Measurements from ENCODE around the gene COP1. TPM values are rescaled to one million over a fixed set of nuclear protein-coding genes. Genes with fewer than 3 reads are reported as not detected.
A peak's percentile ranks its signal among the peaks of the same experiment; 100 is the strongest.
"Not testable (repeated sequence)": the region's sequence is repeated elsewhere in the genome, so short reads cannot be mapped to it uniquely, and the experiment has no call there.

COP1 gene
- total RNA-seq, 1 experiment from 2014 or later, result 35.8 TPM

GRCh38 chr1:176243746-176244145 is 36.7 kb upstream of the COP1 start:
- POLR2A ChIA-PET (ENCODE audit: low non-redundant PET), result no interaction called here
- H3K4me1 ChIP-seq (ENCODE audit: insufficient read depth, low read length, poor library complexity, severe bottlenecking), result peaks cover 3% of the 10 kb centered on the region
- CTCF ChIA-PET, result no interaction called here
- H3K4me3 ChIP-seq (ENCODE audit: low read depth, low read length, poor library complexity, severe bottlenecking), result no peak overlapping the region
- no peak overlapping the region for H3K27ac ChIP-seq (ENCODE audit: low read depth, low read length, poor library complexity, severe bottlenecking)
- H3K9me3 ChIP-seq (ENCODE audit: low read depth, low read length, poor library complexity, severe bottlenecking), result no peaks in the 10 kb centered on the region
- no peaks in the 10 kb centered on the region for H3K36me3 ChIP-seq (ENCODE audit: insufficient read depth, low read length, poor library complexity, severe bottlenecking)
- TF ChIP-seq, protein P1, sequence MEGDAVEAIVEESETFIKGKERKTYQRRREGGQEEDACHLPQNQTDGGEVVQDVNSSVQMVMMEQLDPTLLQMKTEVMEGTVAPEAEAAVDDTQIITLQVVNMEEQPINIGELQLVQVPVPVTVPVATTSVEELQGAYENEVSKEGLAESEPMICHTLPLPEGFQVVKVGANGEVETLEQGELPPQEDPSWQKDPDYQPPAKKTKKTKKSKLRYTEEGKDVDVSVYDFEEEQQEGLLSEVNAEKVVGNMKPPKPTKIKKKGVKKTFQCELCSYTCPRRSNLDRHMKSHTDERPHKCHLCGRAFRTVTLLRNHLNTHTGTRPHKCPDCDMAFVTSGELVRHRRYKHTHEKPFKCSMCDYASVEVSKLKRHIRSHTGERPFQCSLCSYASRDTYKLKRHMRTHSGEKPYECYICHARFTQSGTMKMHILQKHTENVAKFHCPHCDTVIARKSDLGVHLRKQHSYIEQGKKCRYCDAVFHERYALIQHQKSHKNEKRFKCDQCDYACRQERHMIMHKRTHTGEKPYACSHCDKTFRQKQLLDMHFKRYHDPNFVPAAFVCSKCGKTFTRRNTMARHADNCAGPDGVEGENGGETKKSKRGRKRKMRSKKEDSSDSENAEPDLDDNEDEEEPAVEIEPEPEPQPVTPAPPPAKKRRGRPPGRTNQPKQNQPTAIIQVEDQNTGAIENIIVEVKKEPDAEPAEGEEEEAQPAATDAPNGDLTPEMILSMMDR (conservative IDR thresholded peaks at IDR 0.05; ENCODE audit: low read depth, low read length), result no peak
- TF ChIP-seq EZH2 (IDR thresholded peaks at IDR 0.05; ENCODE audit: borderline replicate concordance, low read depth, low read length, poor library complexity, severe bottlenecking), result no peak
- no TSS peak for BruUV-seq (replicated peaks)
- intact Hi-C loops (cut with micrococcal nuclease; ENCODE audit: unreplicated experiment), result no loop called here
- DNase-seq (ENCODE audit: low spot score), result no peak
- no peaks in the 10 kb centered on the region for H3K27me3 ChIP-seq (replicated peaks; ENCODE audit: insufficient read depth, low read depth, low read length, poor library complexity)

DNA sequence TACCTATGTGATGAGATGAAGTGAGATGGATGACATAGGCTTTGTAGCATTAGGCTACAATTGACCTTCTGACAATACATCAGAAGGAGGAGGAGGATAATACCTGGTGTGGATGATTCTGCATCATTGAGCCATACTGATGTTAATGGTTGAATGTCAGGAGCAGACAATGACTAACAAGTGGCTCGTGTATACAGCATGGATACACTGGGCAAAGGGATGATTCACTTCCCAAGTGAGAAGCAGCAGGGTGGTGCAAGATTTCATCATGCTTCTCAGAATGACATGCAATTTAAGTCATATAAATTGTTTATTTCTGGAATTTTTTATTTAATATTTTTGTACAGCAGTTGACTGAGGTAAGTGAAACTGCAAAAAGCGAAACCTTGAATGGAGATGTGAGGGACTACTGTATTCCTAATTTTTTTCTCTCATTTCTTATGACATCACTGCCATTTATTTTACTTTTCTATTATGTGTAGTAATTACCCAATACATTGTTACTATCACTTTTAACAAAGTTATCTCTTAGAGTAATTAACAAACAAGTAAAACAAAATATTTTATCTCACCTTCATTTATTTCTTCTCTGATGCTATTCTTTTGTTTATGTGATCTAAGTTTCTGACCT is 34.4 kb upstream of the COP1 start:
- POLR2A ChIA-PET (ENCODE audit: low non-redundant PET), result no interaction called here
- peak; percentile 20 for DNase-seq (ENCODE audit: low spot score)
- intact Hi-C loops (cut with micrococcal nuclease; ENCODE audit: unreplicated experiment), result no loop called here

DNA sequence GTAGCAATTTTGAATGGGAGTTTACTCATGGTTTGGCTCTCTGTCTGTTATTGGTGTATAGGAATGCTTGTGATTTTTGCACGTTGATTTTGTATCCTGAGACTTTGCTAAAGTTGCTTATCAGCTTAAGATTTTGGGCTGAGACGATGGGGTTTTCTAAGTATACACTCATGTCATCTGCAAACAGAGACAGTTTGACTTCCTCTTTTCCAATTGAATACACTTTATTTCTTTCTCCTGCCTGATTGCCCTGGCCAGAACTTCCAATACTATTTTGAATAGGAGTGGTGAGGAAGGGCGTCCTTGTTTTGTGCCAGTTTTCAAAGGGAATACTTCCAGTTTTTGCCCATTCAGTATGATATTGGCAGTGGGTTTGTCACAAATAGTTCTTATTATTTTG is 26.6 kb upstream of the COP1 start:
- H3K36me3 ChIP-seq (ENCODE audit: insufficient read depth, low read length, poor library complexity, severe bottlenecking); H3K27ac ChIP-seq (ENCODE audit: low read depth, low read length, poor library complexity, severe bottlenecking); intact Hi-C loops (cut with micrococcal nuclease; ENCODE audit: unreplicated experiment); H3K9me3 ChIP-seq (ENCODE audit: low read depth, low read length, poor library complexity, severe bottlenecking); H3K27me3 ChIP-seq (replicated peaks; ENCODE audit: insufficient read depth, low read depth, low read length, poor library complexity); CTCF ChIA-PET; BruUV-seq (replicated peaks); DNase-seq (ENCODE audit: low spot score); H3K4me1 ChIP-seq (ENCODE audit: insufficient read depth, low read length, poor library complexity, severe bottlenecking); H3K4me3 ChIP-seq (ENCODE audit: low read depth, low read length, poor library complexity, severe bottlenecking); POLR2A ChIA-PET (ENCODE audit: low non-redundant PET): not testable (repeated sequence)

More for the DNA sequence above, 34.4 kb upstream of the COP1 start:
- no peak overlapping the region for H3K4me3 ChIP-seq (ENCODE audit: low read depth, low read length, poor library complexity, severe bottlenecking)
- H3K27ac ChIP-seq (ENCODE audit: low read depth, low read length, poor library complexity, severe bottlenecking), result no peak overlapping the region
- TF ChIP-seq, protein P1 (conservative IDR thresholded peaks at IDR 0.05; ENCODE audit: low read depth, low read length), result no peak
- no peak for TF ChIP-seq EZH2 (IDR thresholded peaks at IDR 0.05; ENCODE audit: borderline replicate concordance, low read depth, low read length, poor library complexity, severe bottlenecking)
- BruUV-seq (replicated peaks), result TSS peak; percentile 72
- no peaks in the 10 kb centered on the region for H3K36me3 ChIP-seq (ENCODE audit: insufficient read depth, low read length, poor library complexity, severe bottlenecking)
- H3K27me3 ChIP-seq (replicated peaks; ENCODE audit: insufficient read depth, low read depth, low read length, poor library complexity), result no peaks in the 10 kb centered on the region
- no peaks in the 10 kb centered on the region for H3K9me3 ChIP-seq (ENCODE audit: low read depth, low read length, poor library complexity, severe bottlenecking)
- peaks cover 3% of the 10 kb centered on the region for H3K4me1 ChIP-seq (ENCODE audit: insufficient read depth, low read length, poor library complexity, severe bottlenecking)
- CTCF ChIA-PET, result no interaction called here

- intact Hi-C loops (cut with micrococcal nuclease; ENCODE audit: unreplicated experiment), result no loop called here
- H3K27me3 ChIP-seq (replicated peaks; ENCODE audit: insufficient read depth, low read depth, low read length, poor library complexity), result no peaks in the 10 kb centered on the region
- DNase-seq (ENCODE audit: low spot score), result no peak
- no peaks in the 10 kb centered on the region for H3K36me3 ChIP-seq (ENCODE audit: insufficient read depth, low read length, poor library complexity, severe bottlenecking)
- no peaks in the 10 kb centered on the region for H3K4me1 ChIP-seq (ENCODE audit: insufficient read depth, low read length, poor library complexity, severe bottlenecking)
- no peak overlapping the region for H3K27ac ChIP-seq (ENCODE audit: low read depth, low read length, poor library complexity, severe bottlenecking)
- ChIA-PET POLR2A (ENCODE audit: low non-redundant PET) (no interaction called here), CTCF (no interaction called here)
- BruUV-seq (replicated peaks), result no TSS peak
- TF ChIP-seq, protein P1 (conservative IDR thresholded peaks at IDR 0.05; ENCODE audit: low read depth, low read length), result no peak
- TF ChIP-seq EZH2 (IDR thresholded peaks at IDR 0.05; ENCODE audit: borderline replicate concordance, low read depth, low read length, poor library complexity, severe bottlenecking), result no peak
- no peaks in the 10 kb centered on the region for H3K9me3 ChIP-seq (ENCODE audit: low read depth, low read length, poor library complexity, severe bottlenecking)
- H3K4me3 ChIP-seq (ENCODE audit: low read depth, low read length, poor library complexity, severe bottlenecking), result no peak overlapping the region
These were observed 20.5 kb upstream of the COP1 start for GRCh38 chr1:176227579-176227978.

Data from A673 (cell line).